Iris pigment epithelial cell (primary cell): ENCODE measurements around the gene LMAN1L.

Experiments used
- DNase-seq: peaks from one replicate; pipeline ENCODE4 v3.0.0-alpha.2; 2011; ENCODE audit warnings: low read depth

LMAN1L gene

GRCh38 chr15:74794248-74794969 lies 18.2 kb upstream of the LMAN1L start:
- no peak for DNase-seq

GRCh38 chr15:74794970-74795349 lies 17.7 kb upstream of the LMAN1L start:
- DNase-seq, result no peak

GRCh38 chr15:74795966-74796625 lies 16.5 kb upstream of the LMAN1L start:
- DNase-seq, result no peak

- DNase-seq, result no peak
These were observed 14.0 kb upstream of the LMAN1L start for GRCh38 chr15:74798388-74799254.

GRCh38 chr15:74799255-74799855 lies 13.3 kb upstream of the LMAN1L start:
- DNase-seq, result no peak

GRCh38 chr15:74799856-74800558 lies 12.6 kb upstream of the LMAN1L start:
- DNase-seq, result peak; percentile 53

GRCh38 chr15:74800559-74801094 lies 12.0 kb upstream of the LMAN1L start:
- no peak for DNase-seq

- no peak for DNase-seq
These were observed 11.2 kb upstream of the LMAN1L start for GRCh38 chr15:74801311-74801997.

- DNase-seq, result no peak
These were observed 10.3 kb upstream of the LMAN1L start for GRCh38 chr15:74802290-74802689.

GRCh38 chr15:74802862-74803447 lies 9.7 kb upstream of the LMAN1L start:
- DNase-seq, result no peak

GRCh38 chr15:74804935-74805334 lies 7.7 kb upstream of the LMAN1L start:
- DNase-seq, result no peak

GRCh38 chr15:74807282-74807681 lies 5.4 kb upstream of the LMAN1L start:
- peak; percentile 25 for DNase-seq

GRCh38 chr15:74808078-74808839 lies 4.4 kb upstream of the LMAN1L start:
- peak; percentile 20 for DNase-seq

- DNase-seq, result no peak
These were observed 3.8 kb upstream of the LMAN1L start for GRCh38 chr15:74808840-74809229.

GRCh38 chr15:74809242-74809641 lies 3.4 kb upstream of the LMAN1L start:
- DNase-seq, result no peak

- DNase-seq, result no peak
These were observed 2.7 kb upstream of the LMAN1L start for GRCh38 chr15:74809956-74810355.

GRCh38 chr15:74815121-74815934 lies 2.7 kb downstream of the LMAN1L start:
- no peak for DNase-seq

- DNase-seq, result no peak
These were observed 3.3 kb downstream of the LMAN1L start for GRCh38 chr15:74815961-74816360.
